Transverse colon (tissue), 4 donors: ENCODE measurements around the gene CNOT4.

Experiments
- EP300 ChIP-seq: sonication (generic); formaldehyde crosslinking; IDR thresholded peaks from one replicate; pipeline ENCODE4 v1.6.1; 2017; ENCODE audit warnings: antibody characterized with exemption, low read depth
- POLR2A ChIP-seq: fragments of 450-650 bp; IDR thresholded peaks from one replicate; pipeline ENCODE4 v1.6.1; 2016; ENCODE audit warnings: antibody characterized with exemption, mild to moderate bottlenecking, moderate library complexity
- POLR2AphosphoS5 ChIP-seq, 3 donors: sonication (generic); formaldehyde crosslinking; IDR thresholded peaks; one replicate each; pipeline ENCODE4 v1.6.1; 2016; ENCODE audit warnings: antibody characterized with exemption in 3 of 3
- TF ChIP-seq, protein P1 (sequence below), 5 experiments: fragments of 200-600 bp in 3 of 5; fragments of 450-650 bp in 2 of 5; sonication (generic) in 3 of 5; IDR thresholded peaks; 1 replicate in 2 of 5; 2 replicates in 3 of 5; pipeline ENCODE4 v1.5.1; 2016 to 2017; ENCODE audit warnings: antibody characterized with exemption in 5 of 5, inconsistent platforms in 3 of 5, mild to moderate bottlenecking in 2 of 5, moderate library complexity in 1 of 5

DNA sequence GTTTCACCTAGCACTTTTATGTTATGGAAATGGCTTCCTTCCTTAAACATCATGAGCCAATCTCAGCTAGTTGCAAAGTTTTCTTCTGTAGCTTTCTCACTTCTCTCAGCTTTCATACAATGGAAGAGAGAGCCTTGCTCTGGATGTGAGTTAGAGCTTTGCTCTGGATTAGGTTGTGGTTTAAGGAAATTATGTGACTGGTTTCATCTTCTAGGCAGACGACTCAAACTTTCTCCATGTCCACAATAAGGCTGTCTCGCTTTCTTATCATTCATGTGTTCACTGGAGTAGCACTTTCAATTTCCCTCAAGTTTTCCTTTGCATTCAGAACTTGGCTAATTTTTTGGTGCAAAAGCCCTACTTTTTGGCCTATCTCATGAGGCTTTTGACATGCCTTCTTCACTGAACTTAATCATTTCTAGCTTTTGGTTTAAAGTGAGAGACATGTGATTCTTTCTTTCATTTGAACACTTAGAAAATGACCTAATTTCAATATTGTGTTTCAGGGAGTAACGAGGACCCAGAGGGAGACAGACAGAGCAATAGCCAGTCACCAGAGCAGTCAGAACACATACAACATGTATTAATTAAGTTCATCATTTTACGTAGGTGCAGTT lies 49.8 kb downstream of the CNOT4 start:
- TF ChIP-seq, protein P1, sequence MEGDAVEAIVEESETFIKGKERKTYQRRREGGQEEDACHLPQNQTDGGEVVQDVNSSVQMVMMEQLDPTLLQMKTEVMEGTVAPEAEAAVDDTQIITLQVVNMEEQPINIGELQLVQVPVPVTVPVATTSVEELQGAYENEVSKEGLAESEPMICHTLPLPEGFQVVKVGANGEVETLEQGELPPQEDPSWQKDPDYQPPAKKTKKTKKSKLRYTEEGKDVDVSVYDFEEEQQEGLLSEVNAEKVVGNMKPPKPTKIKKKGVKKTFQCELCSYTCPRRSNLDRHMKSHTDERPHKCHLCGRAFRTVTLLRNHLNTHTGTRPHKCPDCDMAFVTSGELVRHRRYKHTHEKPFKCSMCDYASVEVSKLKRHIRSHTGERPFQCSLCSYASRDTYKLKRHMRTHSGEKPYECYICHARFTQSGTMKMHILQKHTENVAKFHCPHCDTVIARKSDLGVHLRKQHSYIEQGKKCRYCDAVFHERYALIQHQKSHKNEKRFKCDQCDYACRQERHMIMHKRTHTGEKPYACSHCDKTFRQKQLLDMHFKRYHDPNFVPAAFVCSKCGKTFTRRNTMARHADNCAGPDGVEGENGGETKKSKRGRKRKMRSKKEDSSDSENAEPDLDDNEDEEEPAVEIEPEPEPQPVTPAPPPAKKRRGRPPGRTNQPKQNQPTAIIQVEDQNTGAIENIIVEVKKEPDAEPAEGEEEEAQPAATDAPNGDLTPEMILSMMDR (IDR thresholded peaks at IDR 0.05), result no peak
- TF ChIP-seq POLR2A (no peak), EP300 (no peak), POLR2AphosphoS5 (IDR thresholded peaks at IDR 0.05) (no peak)
